ENCODE results near the gene SPINK14.

SPINK14 gene

DNA sequence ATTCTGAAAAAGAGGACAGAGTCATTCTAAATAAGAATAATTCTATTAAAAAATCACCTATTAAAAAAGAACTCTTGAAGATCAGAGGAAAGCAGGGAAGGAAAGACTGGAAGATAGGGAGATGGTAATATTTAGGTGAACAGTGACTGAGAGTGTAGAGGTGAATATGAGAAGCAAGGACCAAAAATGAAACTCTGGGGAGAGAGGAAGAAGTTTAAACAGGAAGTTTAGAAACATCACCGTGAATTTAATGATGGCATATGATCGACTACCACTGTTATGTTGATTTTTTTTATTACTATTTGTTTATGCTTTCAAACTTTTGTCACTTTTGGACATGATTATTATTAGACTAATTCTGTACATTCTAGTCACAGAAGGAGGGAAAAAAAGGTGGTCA lies 32.8 kb downstream of the SPINK14 start:
- DNase-seq (ENCODE audit: low spot score): no peak

DNA sequence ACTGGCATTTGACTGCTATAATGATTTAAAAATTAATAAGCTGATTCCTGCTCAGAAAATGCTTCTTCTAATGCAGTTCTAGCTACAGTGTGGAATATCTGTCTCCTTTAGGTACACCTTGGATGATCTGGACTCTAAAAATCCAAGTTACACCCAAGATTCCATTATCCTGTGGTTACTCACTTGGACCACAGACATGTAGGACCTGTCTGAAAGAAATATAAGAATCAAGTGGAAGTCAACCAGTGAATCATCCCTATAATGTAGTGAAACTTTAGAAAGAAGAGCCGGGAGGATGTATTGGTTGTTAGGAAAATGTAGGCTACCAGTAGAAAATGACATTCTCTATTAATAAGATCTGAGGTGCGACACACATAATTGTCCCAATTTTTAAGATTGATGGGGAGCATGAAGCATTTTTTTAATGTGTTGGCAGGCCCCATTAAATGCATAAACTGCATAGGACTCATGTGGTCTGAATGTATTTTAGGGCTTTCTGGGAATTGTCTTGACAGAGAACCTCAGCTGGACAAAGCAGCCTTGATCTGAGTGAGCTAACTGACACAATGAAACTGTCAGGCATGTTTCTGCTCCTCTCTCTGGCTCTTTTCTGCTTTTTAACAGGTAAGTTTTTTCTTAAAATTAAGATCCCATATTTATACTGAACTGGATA lies 34.3 kb downstream of the SPINK14 start, which contains the start of gene SPINK6:
SPINK6 (plus strand) TSS at position 512 of the 673 bp plus-strand sequence; CDS start at position 567, 55 bp downstream.
- peak; percentile 36 for DNase-seq (ENCODE audit: low spot score)

DNA sequence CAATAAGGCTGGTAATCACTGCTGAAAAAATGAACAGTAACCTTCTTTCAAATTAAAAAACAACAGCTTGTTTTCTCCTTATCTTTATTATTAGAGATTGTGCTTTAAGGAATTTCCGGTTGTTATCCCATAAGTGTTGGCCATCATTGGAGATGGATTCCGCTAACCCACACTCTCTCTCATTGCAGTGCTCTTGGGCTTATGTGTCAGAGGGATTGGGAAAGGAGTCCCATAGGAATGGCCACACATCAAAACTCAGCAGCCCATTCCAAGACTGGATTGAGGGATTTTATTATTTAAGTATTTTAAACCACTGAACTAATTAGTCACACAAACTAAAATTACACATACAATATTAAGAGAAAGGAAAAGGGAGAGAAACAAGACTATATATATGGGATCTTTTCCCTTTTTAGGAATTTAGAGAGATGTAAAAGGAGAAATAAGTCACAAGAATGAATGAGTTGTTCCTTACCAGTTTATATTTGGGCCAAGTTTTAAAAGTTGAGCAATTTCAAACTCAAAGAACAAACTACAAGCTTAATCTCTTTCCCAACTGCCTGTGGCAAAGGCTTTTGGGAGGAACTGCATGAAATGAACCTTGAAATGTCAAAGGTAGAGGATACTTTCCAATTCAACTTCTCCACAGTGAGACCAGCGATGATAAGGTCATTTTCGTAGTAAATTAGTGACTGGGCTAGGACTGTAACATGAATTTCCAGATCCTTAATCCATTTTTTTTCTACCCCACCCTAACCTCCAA lies 36.9 kb downstream of the SPINK14 start:
- peak; percentile 40 for DNase-seq (ENCODE audit: low spot score)

DNA sequence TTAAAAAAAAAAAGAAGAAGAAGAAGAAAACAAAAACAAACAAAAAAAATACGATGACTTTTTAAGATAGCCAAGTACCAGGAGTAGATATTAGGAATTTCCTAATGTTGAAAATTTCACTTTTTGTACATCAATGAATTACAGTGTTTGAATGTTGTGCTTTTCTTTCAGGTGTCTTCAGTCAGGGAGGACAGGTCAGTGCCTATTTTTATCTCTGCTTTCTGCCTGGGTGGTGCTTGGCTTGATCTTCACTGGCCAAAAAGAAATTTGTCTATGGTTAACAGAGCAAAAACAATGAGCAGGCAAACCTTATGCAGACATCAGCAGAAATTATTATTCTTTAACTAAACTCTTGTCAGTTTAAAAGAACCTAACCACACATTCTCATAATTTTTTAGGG lies 37.5 kb downstream of the SPINK14 start:
- no peak for DNase-seq (ENCODE audit: low spot score)

GRCh38 chr5:148206620-148207019 lies 38.3 kb downstream of the SPINK14 start:
- DNase-seq (ENCODE audit: low spot score): no peak

- no peak for DNase-seq (ENCODE audit: low spot score)
These were observed 39.9 kb downstream of the SPINK14 start for GRCh38 chr5:148208226-148208625.

DNA sequence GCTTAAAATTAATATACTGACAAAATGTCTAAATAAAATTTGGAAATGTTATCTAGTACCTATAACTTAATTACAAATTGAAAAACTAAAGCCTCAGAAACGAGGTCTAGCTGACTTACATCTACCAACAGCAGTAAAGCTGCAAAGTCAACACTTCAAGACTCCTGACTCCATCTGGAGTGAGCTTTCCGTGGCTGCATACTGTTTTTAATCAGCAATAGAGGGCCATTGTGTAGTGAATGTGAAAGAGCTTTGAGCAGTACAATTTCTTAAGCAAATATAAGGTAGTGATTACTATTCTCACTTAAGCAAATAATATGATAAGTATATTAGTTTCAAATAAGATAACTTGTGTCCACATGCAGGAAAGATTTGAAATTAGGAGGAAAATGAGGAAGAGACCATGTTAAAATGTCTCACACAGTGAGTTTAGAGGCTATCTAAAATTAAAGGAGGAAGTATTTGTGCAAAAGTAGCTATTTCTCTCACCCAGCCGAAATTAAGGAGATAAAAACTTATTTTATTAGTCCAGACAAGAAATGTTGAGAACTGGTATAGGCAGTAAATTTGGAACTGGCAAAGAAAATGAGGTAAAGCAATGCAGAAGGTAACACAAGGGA lies 40.9 kb downstream of the SPINK14 start:
- no peak for DNase-seq (ENCODE audit: low spot score)

DNA sequence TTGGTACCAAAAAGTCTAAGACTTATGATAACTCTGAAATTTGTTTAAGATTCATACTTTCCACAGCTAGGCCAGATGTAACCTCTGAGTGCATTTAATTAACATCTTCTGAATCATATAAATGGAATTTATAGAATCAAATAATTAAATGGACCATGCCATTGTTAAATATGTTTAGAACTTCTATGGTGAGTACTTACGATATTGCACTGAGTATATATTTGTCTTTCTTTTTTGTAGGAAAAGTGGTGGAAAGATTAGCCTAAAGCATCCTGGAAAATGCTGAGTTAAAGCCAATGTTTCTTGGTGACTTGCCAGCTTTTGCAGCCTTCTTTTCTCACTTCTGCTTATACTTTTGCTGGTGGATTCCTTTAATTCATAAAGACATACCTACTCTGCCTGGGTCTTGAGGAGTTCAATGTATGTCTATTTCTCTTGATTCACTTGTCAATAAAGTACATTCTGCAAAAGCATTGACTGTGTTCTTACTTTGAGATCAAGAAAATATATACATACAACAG lies 46.4 kb downstream of the SPINK14 start:
- no peak for DNase-seq (ENCODE audit: low spot score)

DNA sequence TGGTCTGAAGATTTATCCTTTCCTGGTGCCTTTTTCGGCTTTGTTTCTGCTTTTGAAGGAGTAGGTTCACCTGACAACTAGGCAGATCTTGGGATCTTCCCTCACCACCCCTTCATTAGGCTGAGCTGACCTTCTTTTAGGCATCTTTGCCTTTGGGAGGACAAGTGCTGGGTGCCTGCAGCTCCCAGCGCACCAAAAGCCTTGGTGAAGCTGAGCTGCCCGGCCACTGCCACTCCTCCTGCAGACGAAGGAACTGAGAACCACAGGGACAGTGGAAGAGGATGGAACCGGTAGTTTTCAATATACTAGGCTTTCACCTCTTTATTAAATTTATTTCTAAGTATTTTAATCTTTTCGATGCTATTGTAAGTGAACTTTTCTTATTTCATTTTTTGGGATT lies 53.2 kb downstream of the SPINK14 start:
- no peak for DNase-seq (ENCODE audit: low spot score)

GRCh38 chr5:148224117-148224742 lies 55.9 kb downstream of the SPINK14 start:
- DNase-seq (ENCODE audit: low spot score): peak; percentile 81
